Right lobe of liver (tissue), 4 donors: Measurements from ENCODE around the gene CCDC148.

Source experiments
- CTCF ChIP-seq, 4 donors: fragments of 200-600 bp in 3 of 4; fragments of 450-650 bp in 1 of 4; IDR thresholded peaks; one replicate each; pipeline versions ENCODE4 v1.5.1 to v1.8.0; 2016 to 2022; ENCODE audit warnings: antibody characterized with exemption in 4 of 4, mild to moderate bottlenecking in 2 of 4
- POLR2A ChIP-seq: fragments of 450-650 bp; IDR thresholded peaks from one replicate; pipeline ENCODE4 v1.6.1; 2017; ENCODE audit warnings: antibody characterized with exemption, mild to moderate bottlenecking
- donor health status: DM: no; HTN: no; CAD: no.
- donor health status: DM: no; HTN: no; CAD: no.
- donor health status: DM: no; HTN: yes; CAD: no.

GRCh38 chr2:158207354-158207753 lies 249.2 kb downstream of the CCDC148 start:
- TF ChIP-seq CTCF (IDR thresholded peaks at IDR 0.05) (no peak), POLR2A (no peak)
